Activated naive CD4-positive, alpha-beta T cell treated with anti-CD3 and anti-CD28 coated beads, Interleukin-2, amount 10 ng/mL, durations not matched to agents 7 days and 5 days (primary cell): Measurements from ENCODE around the gene SLC16A5.
A peak's percentile ranks its signal among the peaks of the same experiment; 100 is the strongest.
"Not testable (repeated sequence)": the region's sequence is repeated elsewhere in the genome, so short reads cannot be mapped to it uniquely, and the experiment has no call there.

Source experiments
- CTCF ChIA-PET: fragments of 350-600 bp; sonication (Branson Sonifier 250); formaldehyde crosslinking; loops from one replicate; lab custom pipeline; 2021; ENCODE audit warnings: antibody characterized with exemption; lab: Charles Lee
- DNase-seq: peaks from one replicate; pipeline ENCODE4 v3.0.0-alpha.2; 2020
- H3K27ac Mint-ChIP-seq: one replicate; pipeline ENCODE4 v1.8.0; 2021; ENCODE audit warnings: mild to moderate bottlenecking, moderate library complexity, mixed read lengths
- H3K27me3 Mint-ChIP-seq: one replicate; pipeline ENCODE4 v1.8.0; 2021; ENCODE audit warnings: mild to moderate bottlenecking, mixed read lengths
- H3K36me3 Mint-ChIP-seq: one replicate; pipeline ENCODE4 v1.8.0; 2021; ENCODE audit warnings: mixed read lengths
- H3K4me1 Mint-ChIP-seq: one replicate; pipeline ENCODE4 v1.8.0; 2021; ENCODE audit warnings: mixed read lengths
- H3K4me3 Mint-ChIP-seq: one replicate; pipeline ENCODE4 v1.8.0; 2021; ENCODE audit warnings: mild to moderate bottlenecking, moderate library complexity, mixed read lengths
- H3K9me3 Mint-ChIP-seq: one replicate; pipeline ENCODE4 v1.8.0; 2021; ENCODE audit warnings: mixed read lengths

SLC16A5 gene

GRCh38 chr17:75071478-75072271, 16.1 kb upstream of the SLC16A5 start:
- CTCF ChIA-PET: interaction anchor here (0.7 to 2.0 kb wide), 4 partner anchors 10 to 100 kb away, joined by 3 to 4 read pairs (median 3); no protein-coding TSS in a partner anchor
- H3K27ac Mint-ChIP-seq, H3K36me3 Mint-ChIP-seq, H3K9me3 Mint-ChIP-seq, DNase-seq, H3K4me3 Mint-ChIP-seq: not testable (repeated sequence)
- Mint-ChIP-seq H3K4me1 (peaks cover 23% of the 10 kb centered on the region), H3K27me3 (peaks cover 11% of the 10 kb centered on the region)

- H3K36me3 Mint-ChIP-seq, H3K4me3 Mint-ChIP-seq, H3K9me3 Mint-ChIP-seq, DNase-seq, H3K27ac Mint-ChIP-seq: not testable (repeated sequence)
- H3K4me1 Mint-ChIP-seq: peaks cover 23% of the 10 kb centered on the region
- CTCF ChIA-PET: interaction anchor here (1.4 kb wide), 1 partner anchor 111 kb away, joined by 5 read pairs; no protein-coding TSS in a partner anchor
- peaks cover 23% of the 10 kb centered on the region for H3K27me3 Mint-ChIP-seq
Observed at GRCh38 chr17:75072909-75073308, 14.8 kb upstream of the SLC16A5 start.

- no peak for DNase-seq
- H3K9me3 Mint-ChIP-seq: no peaks in the 10 kb centered on the region
Observed at GRCh38 chr17:75073618-75074047, 14.1 kb upstream of the SLC16A5 start.

GRCh38 chr17:75074532-75074931, 13.2 kb upstream of the SLC16A5 start:
- Mint-ChIP-seq H3K4me1 (peaks cover 25% of the 10 kb centered on the region), H3K27ac (no peak overlapping the region)
- CTCF ChIA-PET: interaction anchor here (0.8 to 1.2 kb wide), 2 partner anchors 30 to 109 kb away, joined by 3 read pairs; no protein-coding TSS in a partner anchor

More at GRCh38 chr17:75073618-75074047, 14.1 kb upstream of the SLC16A5 start:
- Mint-ChIP-seq H3K27me3 (peaks cover 28% of the 10 kb centered on the region), H3K27ac (peak overlapping the region; percentile 60), H3K36me3 (no peaks in the 10 kb centered on the region), H3K4me3 (no peak overlapping the region), H3K4me1 (peaks cover 22% of the 10 kb centered on the region)
- CTCF ChIA-PET: interaction anchor here (0.8 to 1.4 kb wide), 3 partner anchors 31 to 128 kb away, joined by 3 to 5 read pairs (median 3); no protein-coding TSS in a partner anchor

GRCh38 chr17:75075597-75076336, 12.0 kb upstream of the SLC16A5 start:
- Mint-ChIP-seq H3K4me3 (no peak overlapping the region), H3K27me3 (peaks cover 36% of the 10 kb centered on the region), H3K36me3 (no peaks in the 10 kb centered on the region), H3K9me3 (no peaks in the 10 kb centered on the region), H3K4me1 (peaks cover 26% of the 10 kb centered on the region), H3K27ac (peak overlapping the region; percentile 69)
- CTCF ChIA-PET: interaction anchor here (0.6 to 1.3 kb wide), 4 partner anchors 35 to 333 kb away, joined by 3 read pairs; no protein-coding TSS in a partner anchor
- no peak for DNase-seq

More at GRCh38 chr17:75074532-75074931, 13.2 kb upstream of the SLC16A5 start:
- no peak for DNase-seq
- Mint-ChIP-seq H3K36me3 (no peaks in the 10 kb centered on the region), H3K27me3 (peaks cover 35% of the 10 kb centered on the region), H3K4me3 (no peak overlapping the region), H3K9me3 (no peaks in the 10 kb centered on the region)

GRCh38 chr17:75077072-75077495, 10.7 kb upstream of the SLC16A5 start:
- H3K4me1 Mint-ChIP-seq: peaks cover 26% of the 10 kb centered on the region
- peak overlapping the region; percentile 49 for H3K27ac Mint-ChIP-seq
- CTCF ChIA-PET: interaction anchor here (0.7 to 1.3 kb wide), 3 partner anchors 16 to 46 kb away, joined by 3 to 4 read pairs (median 3); no protein-coding TSS in a partner anchor
- H3K9me3 Mint-ChIP-seq: no peaks in the 10 kb centered on the region
- DNase-seq: no peak
- H3K36me3 Mint-ChIP-seq: no peaks in the 10 kb centered on the region
- H3K4me3 Mint-ChIP-seq: peak overlapping the region; percentile 28
- H3K27me3 Mint-ChIP-seq: peaks cover 48% of the 10 kb centered on the region

- H3K27ac Mint-ChIP-seq: peak overlapping the region; percentile 49
- DNase-seq: peak; percentile 67
- peaks cover 26% of the 10 kb centered on the region for H3K4me1 Mint-ChIP-seq
- CTCF ChIA-PET: interaction anchor here (0.9 to 1.1 kb wide), 2 partner anchors 17 to 119 kb away, joined by 3 to 4 read pairs; no protein-coding TSS in a partner anchor
- peak overlapping the region; percentile 28 for H3K4me3 Mint-ChIP-seq
- peaks cover 54% of the 10 kb centered on the region for H3K27me3 Mint-ChIP-seq
- no peaks in the 10 kb centered on the region for H3K9me3 Mint-ChIP-seq
- no peaks in the 10 kb centered on the region for H3K36me3 Mint-ChIP-seq
Observed at GRCh38 chr17:75077496-75078283, 10.1 kb upstream of the SLC16A5 start.

- no peak overlapping the region for H3K27ac Mint-ChIP-seq
- CTCF ChIA-PET: interaction anchor here (0.9 kb wide), 1 partner anchor 120 kb away, joined by 3 read pairs; no protein-coding TSS in a partner anchor
- DNase-seq: no peak
- H3K9me3 Mint-ChIP-seq: no peaks in the 10 kb centered on the region
- no peak overlapping the region for H3K4me3 Mint-ChIP-seq
- H3K36me3 Mint-ChIP-seq: no peaks in the 10 kb centered on the region
- peaks cover 26% of the 10 kb centered on the region for H3K4me1 Mint-ChIP-seq
- peaks cover 56% of the 10 kb centered on the region for H3K27me3 Mint-ChIP-seq
Observed at GRCh38 chr17:75078284-75079022, 9.3 kb upstream of the SLC16A5 start.

- Mint-ChIP-seq H3K9me3 (no peaks in the 10 kb centered on the region), H3K27me3 (peaks cover 54% of the 10 kb centered on the region), H3K4me3 (no peak overlapping the region), H3K4me1 (peaks cover 29% of the 10 kb centered on the region), H3K27ac (no peak overlapping the region), H3K36me3 (no peaks in the 10 kb centered on the region)
- CTCF ChIA-PET: interaction anchor here (0.9 kb wide), 1 partner anchor 121 kb away, joined by 3 read pairs; no protein-coding TSS in a partner anchor
- DNase-seq: no peak
Observed at GRCh38 chr17:75079023-75079373, 8.8 kb upstream of the SLC16A5 start.

- CTCF ChIA-PET: interaction anchor here (0.6 to 2.0 kb wide), 3 partner anchors 12 to 439 kb away, joined by 3 to 5 read pairs (median 3); no protein-coding TSS in a partner anchor
- peaks cover 43% of the 10 kb centered on the region for H3K27me3 Mint-ChIP-seq
- no peak overlapping the region for H3K4me3 Mint-ChIP-seq
- no peak overlapping the region for H3K27ac Mint-ChIP-seq
- H3K4me1 Mint-ChIP-seq: peaks cover 42% of the 10 kb centered on the region
- H3K9me3 Mint-ChIP-seq: no peaks in the 10 kb centered on the region
- no peak for DNase-seq
- no peaks in the 10 kb centered on the region for H3K36me3 Mint-ChIP-seq
Observed at GRCh38 chr17:75081611-75082540, 5.9 kb upstream of the SLC16A5 start.

GRCh38 chr17:75082683-75083082, 5.1 kb upstream of the SLC16A5 start:
- peaks cover 35% of the 10 kb centered on the region for H3K27me3 Mint-ChIP-seq
- H3K9me3 Mint-ChIP-seq: no peaks in the 10 kb centered on the region
- H3K4me1 Mint-ChIP-seq: peaks cover 42% of the 10 kb centered on the region
- no peak for DNase-seq
- H3K27ac Mint-ChIP-seq: peak overlapping the region; percentile 22
- H3K4me3 Mint-ChIP-seq: no peak overlapping the region
- CTCF ChIA-PET: interaction anchor here (1.6 to 2.0 kb wide), 2 partner anchors 13 to 31 kb away, joined by 3 to 5 read pairs; no protein-coding TSS in a partner anchor
- no peaks in the 10 kb centered on the region for H3K36me3 Mint-ChIP-seq
